HEK293 (cell line): ENCODE results near the gene MOG.

ENCODE experiments used
- RBAK ChIP-seq: fragments of 450-650 bp; formaldehyde crosslinking; IDR thresholded peaks from 2 replicates; pipeline ENCODE4 v1.5.1; 2016; ENCODE audit warnings: missing biosample characterization, missing genetic modification characterization
- SETDB1 ChIP-seq: IDR thresholded peaks from one replicate; pipeline ENCODE4 v1.6.1; 2017; ENCODE audit warnings: mild to moderate bottlenecking, low read length, moderate library complexity, mixed read lengths; ENCODE audit not compliant: insufficient read length
- YY1 ChIP-seq: fragments of 450-650 bp; formaldehyde crosslinking; IDR thresholded peaks from 2 replicates; pipeline ENCODE4 v1.5.1; 2018; ENCODE audit warnings: missing biosample characterization, missing genetic modification characterization
- ZNF335 ChIP-seq: fragments of 450-650 bp; formaldehyde crosslinking; conservative IDR thresholded peaks from 2 replicates; pipeline ENCODE4 v1.5.1; 2016; ENCODE audit warnings: missing biosample characterization, missing genetic modification characterization
- ZSCAN16 ChIP-seq: fragments of 450-650 bp; formaldehyde crosslinking; IDR thresholded peaks from 2 replicates; pipeline ENCODE4 v1.5.1; 2016; ENCODE audit warnings: missing biosample characterization, missing genetic modification characterization
- TF ChIP-seq, protein P1 (sequence below): fragments of 450-650 bp; formaldehyde crosslinking; IDR thresholded peaks from 2 replicates; pipeline ENCODE4 v1.5.1; 2016; ENCODE audit warnings: missing biosample characterization, missing genetic modification characterization

DNA sequence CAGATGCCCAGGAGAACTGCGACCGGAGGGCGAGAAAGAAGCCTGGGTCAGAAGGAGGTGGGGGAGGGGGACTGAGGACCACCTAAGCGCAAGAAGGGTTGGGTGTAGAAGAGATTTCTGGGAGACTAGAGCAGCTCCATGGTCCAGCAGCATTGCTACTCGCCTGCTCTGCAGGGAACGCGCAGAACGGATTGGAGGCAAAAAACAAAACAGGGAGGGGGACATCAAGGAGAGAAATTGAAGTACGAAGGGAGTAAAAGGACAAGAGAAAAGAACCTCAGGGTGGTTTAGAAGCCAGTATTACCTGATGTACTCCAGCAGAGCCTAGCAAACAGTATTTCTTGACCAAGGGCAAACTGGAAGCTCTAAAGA lies 23.4 kb upstream of the MOG start:
- TF ChIP-seq YY1 (tag by site-specific recombination) (no peak), ZSCAN16 (no peak), SETDB1 (no peak), ZNF335 (tag by site-specific recombination) (peak; percentile 17; the same call in 1 of the 2 replicates), RBAK (tag by site-specific recombination) (no peak)
- TF ChIP-seq, protein P1, sequence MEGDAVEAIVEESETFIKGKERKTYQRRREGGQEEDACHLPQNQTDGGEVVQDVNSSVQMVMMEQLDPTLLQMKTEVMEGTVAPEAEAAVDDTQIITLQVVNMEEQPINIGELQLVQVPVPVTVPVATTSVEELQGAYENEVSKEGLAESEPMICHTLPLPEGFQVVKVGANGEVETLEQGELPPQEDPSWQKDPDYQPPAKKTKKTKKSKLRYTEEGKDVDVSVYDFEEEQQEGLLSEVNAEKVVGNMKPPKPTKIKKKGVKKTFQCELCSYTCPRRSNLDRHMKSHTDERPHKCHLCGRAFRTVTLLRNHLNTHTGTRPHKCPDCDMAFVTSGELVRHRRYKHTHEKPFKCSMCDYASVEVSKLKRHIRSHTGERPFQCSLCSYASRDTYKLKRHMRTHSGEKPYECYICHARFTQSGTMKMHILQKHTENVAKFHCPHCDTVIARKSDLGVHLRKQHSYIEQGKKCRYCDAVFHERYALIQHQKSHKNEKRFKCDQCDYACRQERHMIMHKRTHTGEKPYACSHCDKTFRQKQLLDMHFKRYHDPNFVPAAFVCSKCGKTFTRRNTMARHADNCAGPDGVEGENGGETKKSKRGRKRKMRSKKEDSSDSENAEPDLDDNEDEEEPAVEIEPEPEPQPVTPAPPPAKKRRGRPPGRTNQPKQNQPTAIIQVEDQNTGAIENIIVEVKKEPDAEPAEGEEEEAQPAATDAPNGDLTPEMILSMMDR (tag by site-specific recombination): no peak
